Measurements from ENCODE around the gene PTGER3.

PTGER3 gene

GRCh38 chr1:71047635-71048607, at the start of gene PTGER3:
Gene PTGER3 (minus strand): TSS chr1:71047816. CDS start chr1:71047577, 239 bp downstream.
- DNase-seq (ENCODE audit: low read depth) = peak; percentile 37

- DNase-seq (ENCODE audit: low read depth) = no peak
These were observed 47.3 kb upstream of the PTGER3 start for GRCh38 chr1:71094913-71095312.

GRCh38 chr1:71093938-71094337, 46.3 kb upstream of the PTGER3 start:
- DNase-seq (ENCODE audit: low read depth) = peak; percentile 30

- peak; percentile 85 for DNase-seq (ENCODE audit: low read depth)
These were observed 42.1 kb upstream of the PTGER3 start for GRCh38 chr1:71089536-71090270.

GRCh38 chr1:71088645-71089287, 41.1 kb upstream of the PTGER3 start:
- DNase-seq (ENCODE audit: low read depth) = no peak

- no peak for DNase-seq (ENCODE audit: low read depth)
These were observed 40.1 kb upstream of the PTGER3 start for GRCh38 chr1:71087713-71088112.

- no peak for DNase-seq (ENCODE audit: low read depth)
These were observed 39.4 kb upstream of the PTGER3 start for GRCh38 chr1:71087060-71087459.

GRCh38 chr1:71086331-71086730, 38.7 kb upstream of the PTGER3 start:
- peak; percentile 90 for DNase-seq (ENCODE audit: low read depth)

- DNase-seq (ENCODE audit: low read depth) = peak; percentile 10
These were observed 35.7 kb upstream of the PTGER3 start for GRCh38 chr1:71083271-71083670.

- DNase-seq (ENCODE audit: low read depth) = no peak
These were observed 34.1 kb upstream of the PTGER3 start for GRCh38 chr1:71081697-71082080.

- DNase-seq (ENCODE audit: low read depth) = peak; percentile 95
These were observed 33.4 kb upstream of the PTGER3 start, which contains the start of gene ZRANB2 for GRCh38 chr1:71080739-71081696. Gene ZRANB2 (minus strand): TSS chr1:71081035. CDS start chr1:71080995, 40 bp downstream.

GRCh38 chr1:71080230-71080738, 32.7 kb upstream of the PTGER3 start:
- DNase-seq (ENCODE audit: low read depth) = peak; percentile 29

GRCh38 chr1:71074681-71075080, 27.1 kb upstream of the PTGER3 start:
- DNase-seq (ENCODE audit: low read depth) = no peak

- no peak for DNase-seq (ENCODE audit: low read depth)
These were observed 24.7 kb upstream of the PTGER3 start for GRCh38 chr1:71072273-71072672.

GRCh38 chr1:71071720-71072119, 24.1 kb upstream of the PTGER3 start:
- DNase-seq (ENCODE audit: low read depth) = no peak

GRCh38 chr1:71068325-71069240, 21.0 kb upstream of the PTGER3 start:
- no peak for DNase-seq (ENCODE audit: low read depth)

- no peak for DNase-seq (ENCODE audit: low read depth)
These were observed 7.2 kb upstream of the PTGER3 start for GRCh38 chr1:71054791-71055190.

- DNase-seq (ENCODE audit: low read depth) = no peak
These were observed 6.7 kb upstream of the PTGER3 start for GRCh38 chr1:71054281-71054731.

GRCh38 chr1:71053758-71054157, 6.1 kb upstream of the PTGER3 start:
- DNase-seq (ENCODE audit: low read depth) = no peak

GRCh38 chr1:71053146-71053545, 5.5 kb upstream of the PTGER3 start:
- DNase-seq (ENCODE audit: low read depth) = no peak
